Heart left ventricle (tissue), 16 donors: ENCODE data around the gene FBXO48. TPM values are rescaled to one million over a fixed set of nuclear protein-coding genes. Genes with fewer than 3 reads are reported as not detected.

Experiments
- ATAC-seq, 4 donors: fragments of 200-7000 bp; cut with Tn5 transposase; one replicate each; pipeline ENCODE4 v1.9.1; 2020 to 2022; ENCODE audit warnings: moderate library complexity in 4 of 4, mild to moderate bottlenecking in 3 of 4, moderate number of reproducible peaks in 1 of 4
- DNase-seq, 5 donors: peaks; one replicate each; pipeline ENCODE4 v3.0.0-alpha.2; 2020
- H3K27ac ChIP-seq, 12 donors: fragments of 200-600 bp; sonication (generic) in 4 of 12; one replicate each; pipeline versions ENCODE4 v1.5.0 to v1.8.0; 2016 to 2022; ENCODE audit warnings: mild to moderate bottlenecking in 2 of 12
- H3K27me3 ChIP-seq, 9 donors: fragments of 200-600 bp; sonication (generic) in 2 of 9; one replicate each; pipeline versions ENCODE4 v1.5.1 to v1.8.0; 2016 to 2022; ENCODE audit warnings: mild to moderate bottlenecking in 3 of 9
- H3K36me3 ChIP-seq, 9 donors: fragments of 200-600 bp; sonication (generic) in 2 of 9; one replicate each; pipeline versions ENCODE4 v1.5.0 to v1.8.0; 2018 to 2022; ENCODE audit warnings: mild to moderate bottlenecking in 2 of 9
- H3K4me1 ChIP-seq, 12 donors: fragments of 200-600 bp; sonication (generic) in 4 of 12; one replicate each; pipeline versions ENCODE4 v1.5.0 to v1.8.0; 2016 to 2022; ENCODE audit warnings: mild to moderate bottlenecking in 3 of 12
- H3K4me3 ChIP-seq, 12 donors: fragments of 200-600 bp; sonication (generic) in 4 of 12; one replicate each; pipeline versions ENCODE4 v1.5.0 to v1.8.0; 2017 to 2022; ENCODE audit warnings: mild to moderate bottlenecking in 9 of 12, moderate library complexity in 4 of 12
- H3K9me3 ChIP-seq, 12 donors: fragments of 200-600 bp; sonication (generic) in 4 of 12; one replicate each; pipeline versions ENCODE4 v1.5.0 to v1.8.0; 2016 to 2022; ENCODE audit warnings: mild to moderate bottlenecking in 1 of 12
- CTCF ChIP-seq, 12 donors: fragments of 200-600 bp; sonication (generic) in 4 of 12; IDR thresholded peaks; one replicate each; pipeline versions ENCODE4 v1.5.0 to v1.8.0; 2018 to 2022; ENCODE audit warnings: antibody characterized with exemption in 12 of 12, mild to moderate bottlenecking in 5 of 12
- POLR2A ChIP-seq, 2 donors: fragments of 450-650 bp; IDR thresholded peaks; one replicate each; pipeline ENCODE4 v1.6.1; 2017; ENCODE audit warnings: antibody characterized with exemption in 2 of 2, mild to moderate bottlenecking in 2 of 2, moderate library complexity in 2 of 2
- WGBS, 4 donors: extraction: QIAGEN DNeasy Blood & Tissue Kit in 2 of 4; methylation state at CpG; one replicate each; pipeline versions ENCODE4 v1.1.5 to v1.1.7; 2013 to 2018; 5-methylcytosine and 5-hydroxymethylcytosine counted together
- intact Hi-C, 10 donors: fragments of 100-400 bp; cut with DNase I; formaldehyde crosslinking; loops; one replicate each; pipeline versions ENCODE4 v1.11.1 to v1.14.2; 2022
- polyA plus RNA-seq, 2 donors: library from polyadenylated mRNA; stranded (reverse); fragments of 200-250 nt; gene quantifications; one replicate each; pipeline ENCODE4 v1.2.3, GENCODE V29; 2013
- total RNA-seq, 9 donors: library from RNA; depleted of rRNA in 2 of 9; stranded (reverse); fragments of >200 nt in 2 of 9; fragmentation: NEBNext Ultra II Directional in 3 of 9; extraction: Animal tissue kit (Norgen Biotek cat#: 25700) in 3 of 9; gene quantifications; one replicate each; pipeline versions ENCODE4 v1.1.0 to v1.2.4, GENCODE V29; 2016 to 2023
- donor health status: ischemic (EF 13 %, LVEDD 7.1; RV severe dilation, severe dysfunction).
- donor health status: healthy with polysubstance abuse.
- donor health status: DM: no; HTN: yes; CAD: no.
- donor health status: DM: no; HTN: no; CAD: no.
- donor health status: ischemic (EF 25% LVEDD 6.9; RV normal size, moderate dysfunction).
- donor health status: ischemic (EF 25% LVEDD 5.7; RV mildly dilated, moderate dysfunction).
- donor health status: healthy.
- donor health status: DM: yes; HTN: yes; CAD: no.
- donor health status: ischemic (EF 35%, LVEDD 5.7; RV mildly dilated, moderate dysfunction).
- donor health status: nonischemic (EF 11% LVEDD 7.7; RV severe dilation, severe dysfunction).
- donor health status: DM: yes; HTN: yes; CAD: no.
- donor health status: PGD.
- donor health status: ischemic (EF 29% LVEDD 5.4; RV normal size, mild dysfunction).
- donor health status: nonischemic (EF 23%, LVEDD 6.1; RV moderate dilation, normal function).

The FBXO48 gene
- total and polyA plus RNA-seq, 11 donors = 0.42 to 1.3 (median 1.1) TPM

GRCh38 chr2:68413466-68413865, 53.6 kb downstream of the FBXO48 start:
- Histone ChIP-seq H3K27me3 (no peaks in the 10 kb centered on the region), H3K4me1 (peaks cover 0 to 25% (median 0%) of the 10 kb centered on the region in 12 donors), H3K36me3 (no peaks in the 10 kb centered on the region), H3K9me3 (no peaks in the 10 kb centered on the region), H3K27ac (no peak overlapping the region), H3K4me3 (no peak overlapping the region)
- WGBS, 4 donors = 58 to 79% (median 77%) methylated on average over 2 of the region's 2 CpGs
- intact Hi-C loops = no loop called here
- DNase-seq (no peak), ATAC-seq (no peak)
- TF ChIP-seq CTCF (IDR thresholded peaks at IDR 0.05) = no peak
- TF ChIP-seq POLR2A (IDR thresholded peaks at IDR 0.05) = no peak

DNA sequence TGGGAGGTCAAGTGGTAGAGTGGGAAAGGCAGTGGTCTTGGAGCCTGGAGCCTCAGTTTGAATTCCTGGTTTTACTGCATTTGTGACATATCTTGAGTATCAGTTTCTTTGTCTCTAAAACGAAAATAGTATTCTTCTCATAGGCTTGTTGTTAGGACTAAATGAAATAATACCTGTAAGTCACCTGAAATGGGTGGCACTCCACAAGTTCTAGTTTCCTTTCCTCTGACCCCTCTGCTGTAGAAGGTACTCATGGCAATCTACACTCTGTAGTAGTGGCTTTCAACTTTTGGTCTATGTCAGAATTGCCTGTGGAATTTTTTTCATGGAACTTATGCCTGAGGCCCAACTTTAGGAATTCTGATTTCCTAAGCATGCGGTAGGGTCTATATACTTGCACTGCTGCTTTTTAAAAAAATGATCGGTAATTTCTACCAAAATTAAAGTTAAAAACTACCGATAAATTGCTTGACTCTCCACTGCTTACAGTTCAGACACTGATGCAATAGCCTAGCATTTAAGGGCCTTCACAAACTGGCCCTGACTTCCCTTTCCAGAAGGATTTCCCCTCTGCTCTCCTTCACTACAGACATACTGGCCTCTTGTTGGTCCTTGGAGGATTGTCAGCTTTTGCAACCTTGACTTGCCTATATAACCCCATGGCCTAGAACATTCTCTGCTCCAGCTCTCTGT, 54.8 kb downstream of the FBXO48 start:
- no peak for TF ChIP-seq CTCF (IDR thresholded peaks at IDR 0.05)
- no peak for TF ChIP-seq POLR2A (IDR thresholded peaks at IDR 0.05)
- no peaks in the 10 kb centered on the region for H3K27me3 ChIP-seq
- H3K4me1 ChIP-seq = peaks cover 0 to 19% (median 0%) of the 10 kb centered on the region in 12 donors
- H3K9me3 ChIP-seq = no peaks in the 10 kb centered on the region
- DNase-seq = no peak
- WGBS, 4 donors = 54 to 81% (median 69%) methylated on average over 4 of the region's 4 CpGs
- no peak overlapping the region for H3K4me3 ChIP-seq
- H3K27ac ChIP-seq = no peak overlapping the region
- intact Hi-C loops = no loop called here
- no peaks in the 10 kb centered on the region for H3K36me3 ChIP-seq
- ATAC-seq = no peak

- DNase-seq (no peak), ATAC-seq (peak in 2 of 4 donors; percentile 55 to 79)
- H3K36me3 ChIP-seq = no peaks in the 10 kb centered on the region
- no peaks in the 10 kb centered on the region for H3K27me3 ChIP-seq
- 36 to 41% (median 37%) methylated on average over 4 of the region's 4 CpGs for WGBS, 4 donors
- no peak overlapping the region for H3K27ac ChIP-seq
- no peak overlapping the region for H3K4me3 ChIP-seq
- H3K4me1 ChIP-seq = peaks cover 0 to 19% (median 0%) of the 10 kb centered on the region in 12 donors
- TF ChIP-seq POLR2A (IDR thresholded peaks at IDR 0.05) = no peak
- no peak for TF ChIP-seq CTCF (IDR thresholded peaks at IDR 0.05)
- intact Hi-C loops = no loop called here
- H3K9me3 ChIP-seq = no peaks in the 10 kb centered on the region
Observed at GRCh38 chr2:68411397-68412126, 55.5 kb downstream of the FBXO48 start.

Other genes starting within 250 kb of the FBXO48 start
- gene PPP3R1, start 214.8 kb downstream of the FBXO48 start, total RNA-seq = 10 to 100 TPM; 13.8 to 50.9 (median 35.3) TPM
- 10 to 100 TPM; 13.4 to 22.6 TPM for gene PPP3R1, start 214.8 kb downstream of the FBXO48 start, polyA plus RNA-seq
- 10 to 100 TPM in 3 of 9 donors, 1 to 10 TPM in 6; 5.8 to 17.3 (median 7.7) TPM for gene CNRIP1, start 147.3 kb downstream of the FBXO48 start, total RNA-seq
- gene CNRIP1, start 147.3 kb downstream of the FBXO48 start, polyA plus RNA-seq = 10 to 100 TPM in 1 of 2 donors, 1 to 10 TPM in 1; 6.6 to 11.0 TPM
- gene PLEK, start 102.0 kb downstream of the FBXO48 start, total RNA-seq = 10 to 100 TPM in 2 of 9 donors, 1 to 10 TPM in 7; 1.3 to 90.0 (median 3.4) TPM
- gene PLEK, start 102.0 kb downstream of the FBXO48 start, polyA plus RNA-seq = 1 to 10 TPM; 1.4 to 1.5 TPM
- 1 to 10 TPM; 3.9 to 7.9 (median 5.4) TPM for gene APLF, start 291 bp upstream of the FBXO48 start, total RNA-seq
- gene APLF, start 291 bp upstream of the FBXO48 start, polyA plus RNA-seq = under 1 TPM; 0.64 to 0.65 TPM
- gene PROKR1, start 176.3 kb upstream of the FBXO48 start, total RNA-seq = not detected
- gene PROKR1, start 176.3 kb upstream of the FBXO48 start, polyA plus RNA-seq = under 1 TPM in 1 of 2 donors, not detected in 1; 0.08 TPM